ENCODE measurements around the gene CHCHD10.
"Not testable (repeated sequence)": the region's sequence is repeated elsewhere in the genome, so short reads cannot be mapped to it uniquely, and the experiment has no call there.

CHCHD10 gene

GRCh38 chr22:23744001-23744400 lies 23.8 kb downstream of the CHCHD10 start:
- no peak for DNase-seq

GRCh38 chr22:23743303-23743705 lies 24.5 kb downstream of the CHCHD10 start:
- DNase-seq: no peak

GRCh38 chr22:23742505-23743264 lies 25.1 kb downstream of the CHCHD10 start:
- no peak for DNase-seq

GRCh38 chr22:23737696-23738095 lies 30.1 kb downstream of the CHCHD10 start:
- no peak for DNase-seq

- DNase-seq: not testable (repeated sequence)
Observed at GRCh38 chr22:23728108-23728507, 39.7 kb downstream of the CHCHD10 start.

GRCh38 chr22:23722724-23723123 lies 45.0 kb downstream of the CHCHD10 start:
- DNase-seq: no peak

- no peak for DNase-seq
Observed at GRCh38 chr22:23722160-23722559, 45.6 kb downstream of the CHCHD10 start.

GRCh38 chr22:23720855-23721254 lies 46.9 kb downstream of the CHCHD10 start:
- DNase-seq: no peak

- DNase-seq: no peak
Observed at GRCh38 chr22:23718371-23719165, 49.2 kb downstream of the CHCHD10 start.

- peak; percentile 74 for DNase-seq
Observed at GRCh38 chr22:23716811-23717801, 50.7 kb downstream of the CHCHD10 start.
